GM19240 (cell line): ENCODE data around the gene UBE3D.
"Not testable (repeated sequence)": the region's sequence is repeated elsewhere in the genome, so short reads cannot be mapped to it uniquely, and the experiment has no call there.

Experiments
- DNase-seq: peaks from one replicate; pipeline ENCODE4 v3.0.0; 2011; ENCODE audit warnings: low spot score; ENCODE audit not compliant: insufficient read length

UBE3D gene

GRCh38 chr6:82978362-82978945, 87.2 kb downstream of the UBE3D start:
- no peak for DNase-seq

- no peak for DNase-seq
Measured at GRCh38 chr6:82976179-82976578, 89.5 kb downstream of the UBE3D start.

GRCh38 chr6:82971877-82972460, 93.7 kb downstream of the UBE3D start:
- DNase-seq, result no peak

- DNase-seq, result no peak
Measured at GRCh38 chr6:82970839-82971238, 94.8 kb downstream of the UBE3D start.

- no peak for DNase-seq
Measured at GRCh38 chr6:82968708-82969107, 96.9 kb downstream of the UBE3D start.

GRCh38 chr6:82963191-82963925, 102.3 kb downstream of the UBE3D start:
- DNase-seq, result no peak

GRCh38 chr6:82959385-82959941, 106.2 kb downstream of the UBE3D start:
- no peak for DNase-seq

- no peak for DNase-seq
Measured at GRCh38 chr6:82958551-82958950, 107.1 kb downstream of the UBE3D start.

GRCh38 chr6:82957868-82958245, 107.8 kb downstream of the UBE3D start:
- no peak for DNase-seq

- DNase-seq, result no peak
Measured at GRCh38 chr6:82957171-82957867, 108.3 kb downstream of the UBE3D start.

GRCh38 chr6:82955841-82956240, 109.8 kb downstream of the UBE3D start:
- DNase-seq, result no peak

GRCh38 chr6:82954937-82955577, 110.6 kb downstream of the UBE3D start:
- no peak for DNase-seq

- DNase-seq, result no peak
Measured at GRCh38 chr6:82954356-82954755, 111.3 kb downstream of the UBE3D start.

GRCh38 chr6:82953871-82954270, 111.8 kb downstream of the UBE3D start:
- no peak for DNase-seq

GRCh38 chr6:82951935-82952334, 113.7 kb downstream of the UBE3D start:
- no peak for DNase-seq

GRCh38 chr6:82951389-82951788, 114.3 kb downstream of the UBE3D start:
- DNase-seq, result no peak

GRCh38 chr6:82930915-82931314, 134.7 kb downstream of the UBE3D start:
- DNase-seq, result not testable (repeated sequence)

GRCh38 chr6:82924799-82925535, 140.7 kb downstream of the UBE3D start:
- no peak for DNase-seq

- no peak for DNase-seq
Measured at GRCh38 chr6:82921258-82921657, 144.4 kb downstream of the UBE3D start.

- DNase-seq, result no peak
Measured at GRCh38 chr6:82917346-82918064, 148.1 kb downstream of the UBE3D start.
